HCT116 (cell line): ENCODE measurements around the gene AMER3. TPM values are rescaled to one million over a fixed set of nuclear protein-coding genes. Genes with fewer than 3 reads are reported as not detected.
A peak's percentile ranks its signal among the peaks of the same experiment; 100 is the strongest.

Source experiments
- ATAC-seq: fragments of 200-7000 bp; cut with Tn5 transposase; 2 replicates; pipeline ENCODE4 v1.9.1; 2020; ENCODE audit warnings: mild to moderate bottlenecking, moderate library complexity
- BruUV-seq: library from RNA; stranded (reverse); fragments of 400-500 nt; replicated peaks from 2 replicates; lab custom pipeline; 2021; lab: Mats Ljungman, UMichigan
- CTCF ChIA-PET: fragments of 300-600 bp; sonication (Branson Sonifier 250); formaldehyde crosslinking; loops from one replicate; lab custom pipeline; 2021; ENCODE audit warnings: antibody characterized with exemption; lab: Charles Lee
- POLR2A ChIA-PET: fragments of 300-600, 350-600 bp; sonication (Branson Sonifier 250); formaldehyde crosslinking; loops from one replicate; lab custom pipeline; 2021; ENCODE audit warnings: antibody characterized with exemption; lab: Charles Lee
- RAD21 ChIA-PET, 2 experiments: fragments of 300-600 bp; sonication (Branson Sonifier 250); formaldehyde crosslinking; loops; one replicate each; lab custom pipeline; 2023; ENCODE audit warnings: low total read pairs in 2 of 2; ENCODE audit not compliant: uncharacterized antibody in 2 of 2, unreplicated experiment in 2 of 2, low non-redundant PET in 1 of 2; lab: Charles Lee
- DNase-seq: peaks from one replicate; pipeline ENCODE4 v3.0.0-alpha.2; 2010; ENCODE audit warnings: low read depth, low spot score
- H2AFZ ChIP-seq: fragments of 200-600 bp; shearing (Covaris generic), sonication (generic); 2 replicates; pipeline ENCODE4 v1.6.1; 2017; ENCODE audit warnings: low read depth, mixed run types, mixed read lengths, antibody characterized with exemption, low read length; ENCODE audit not compliant: poor library complexity, severe bottlenecking
- H3K27ac ChIP-seq: 2 replicates; pipeline ENCODE4 v1.5.1; 2012; ENCODE audit warnings: low read depth, low read length
- H3K27me3 ChIP-seq: fragments of 200-600 bp; sonication (generic); 2 replicates; pipeline ENCODE4 v1.6.1; 2016; ENCODE audit warnings: mixed run types, low read length, mixed read lengths; ENCODE audit not compliant: insufficient read depth
- H3K36me3 ChIP-seq, 2 experiments: fragments of 200-500 bp in 1 of 2; fragments of 200-600 bp in 1 of 2; sonication (Bioruptor generic) in 1 of 2; sonication (generic) in 1 of 2; 2 replicates each; pipeline versions ENCODE4 v1.5.1 to v1.6.1; 2014 to 2016; ENCODE audit warnings: low read length in 2 of 2, inconsistent platforms in 1 of 2, mixed read lengths in 1 of 2, mixed run types in 1 of 2; ENCODE audit not compliant: insufficient read depth in 2 of 2, control insufficient read depth in 1 of 2
- H3K4me1 ChIP-seq, 2 experiments: fragments of 200-600 bp in 1 of 2; sonication (generic) in 1 of 2; 2 replicates each; pipeline versions ENCODE4 v1.5.1 to v1.6.1; 2012 to 2017; ENCODE audit warnings: low read length in 2 of 2, inconsistent platforms in 1 of 2, mild to moderate bottlenecking in 1 of 2, mixed read lengths in 1 of 2, mixed run types in 1 of 2, moderate library complexity in 1 of 2; ENCODE audit not compliant: insufficient read depth in 2 of 2, control insufficient read depth in 1 of 2
- H3K4me2 ChIP-seq: fragments of 200-600 bp; sonication (generic); 2 replicates; pipeline ENCODE4 v1.6.1; 2017; ENCODE audit warnings: mixed run types, low read length, mixed read lengths
- H3K4me3 ChIP-seq, 2 experiments: fragments of 200-600 bp in 1 of 2; sonication (generic) in 1 of 2; replicated peaks in 1 of 2; 2 replicates each; pipeline ENCODE4 v1.5.1; 2011 to 2016; ENCODE audit warnings: low read length in 2 of 2, control low read depth in 1 of 2, low read depth in 1 of 2, mild to moderate bottlenecking in 1 of 2, mixed read lengths in 1 of 2, mixed run types in 1 of 2
- H3K79me2 ChIP-seq: fragments of 200-600 bp; sonication (generic); 2 replicates; pipeline ENCODE4 v1.6.1; 2017; ENCODE audit warnings: mild to moderate bottlenecking, mixed run types, low read length, moderate library complexity, mixed read lengths; ENCODE audit not compliant: insufficient read depth
- H3K9ac ChIP-seq: fragments of 200-600 bp; sonication (generic); 2 replicates; pipeline ENCODE4 v1.6.1; 2016; ENCODE audit warnings: low read length, mixed read lengths
- H3K9me2 ChIP-seq: fragments of 200-600 bp; sonication (generic), shearing (Covaris generic); 2 replicates; pipeline ENCODE4 v1.6.1; 2017; ENCODE audit warnings: mixed run types, mild to moderate bottlenecking, moderate library complexity; ENCODE audit not compliant: insufficient read depth
- H3K9me3 ChIP-seq, 2 experiments: fragments of 200-500 bp in 1 of 2; fragments of 200-600 bp in 1 of 2; sonication (Bioruptor generic) in 1 of 2; sonication (generic) in 1 of 2; 2 replicates each; pipeline ENCODE4 v1.6.1; 2014 to 2017; ENCODE audit warnings: low read length in 2 of 2, mixed read lengths in 2 of 2, inconsistent platforms in 1 of 2, low read depth in 1 of 2, mild to moderate bottlenecking in 1 of 2, mixed run types in 1 of 2, moderate library complexity in 1 of 2; ENCODE audit not compliant: control insufficient read depth in 1 of 2, insufficient read depth in 1 of 2
- H4K20me1 ChIP-seq: fragments of 200-600 bp; sonication (generic), shearing (Covaris generic); 2 replicates; pipeline ENCODE4 v1.6.1; 2017; ENCODE audit warnings: mixed run types, mild to moderate bottlenecking, moderate library complexity; ENCODE audit not compliant: insufficient read depth
- CBX3 ChIP-seq: IDR thresholded peaks from 2 replicates; pipeline ENCODE4 v1.6.1; 2012; ENCODE audit warnings: low read depth
- CEBPB ChIP-seq: IDR thresholded peaks from 2 replicates; pipeline ENCODE4 v1.6.1; 2012; ENCODE audit warnings: low read depth
- ELF1 ChIP-seq: IDR thresholded peaks from 2 replicates; pipeline ENCODE4 v1.6.1; 2012; ENCODE audit warnings: low read depth, borderline replicate concordance
- EZH2phosphoT487 ChIP-seq: fragments of 200-600 bp; IDR thresholded peaks from 2 replicates; pipeline ENCODE4 v1.6.1; 2018; ENCODE audit warnings: antibody characterized with exemption, borderline replicate concordance
- FOSL1 ChIP-seq: IDR thresholded peaks from 2 replicates; pipeline ENCODE4 v1.6.1; 2012; ENCODE audit warnings: low read depth
- JUND ChIP-seq: IDR thresholded peaks from 2 replicates; pipeline ENCODE4 v1.6.1; 2012
- POLR2A ChIP-seq: IDR thresholded peaks from 2 replicates; pipeline ENCODE4 v1.7.0; 2011; ENCODE audit warnings: borderline replicate concordance; ENCODE audit not compliant: insufficient read depth, insufficient read length; ENCODE audit errors: extremely low read depth
- POLR2AphosphoS5 ChIP-seq: IDR thresholded peaks from 2 replicates; pipeline ENCODE4 v1.6.1; 2011; ENCODE audit warnings: mild to moderate bottlenecking, low read depth, low read length, moderate library complexity
- RAD21 ChIP-seq: IDR thresholded peaks from 2 replicates; pipeline ENCODE4 v1.6.1; 2012; ENCODE audit warnings: low read depth, mild to moderate bottlenecking
- REST ChIP-seq: IDR thresholded peaks from 2 replicates; pipeline ENCODE4 v1.6.1; 2012; ENCODE audit warnings: low read depth
- SIN3A ChIP-seq: IDR thresholded peaks from 2 replicates; pipeline ENCODE4 v1.6.1; 2012; ENCODE audit warnings: low read depth
- SP1 ChIP-seq: IDR thresholded peaks from 2 replicates; pipeline ENCODE4 v1.6.1; 2012; ENCODE audit warnings: low read depth
- SRF ChIP-seq: IDR thresholded peaks from 2 replicates; pipeline ENCODE4 v1.6.1; 2012; ENCODE audit warnings: low read depth
- TCF7L2 ChIP-seq: IDR thresholded peaks from 2 replicates; pipeline ENCODE4 v1.7.0; 2011; ENCODE audit warnings: borderline replicate concordance, inconsistent platforms; ENCODE audit not compliant: insufficient read depth, insufficient read length; ENCODE audit errors: extremely low read depth
- YY1 ChIP-seq: IDR thresholded peaks from 2 replicates; pipeline ENCODE4 v1.6.1; 2011; ENCODE audit warnings: low read length, low read depth, moderate library complexity, mild to moderate bottlenecking; ENCODE audit not compliant: insufficient replicate concordance; ENCODE audit errors: extremely low read depth
- ZBTB33 ChIP-seq: IDR thresholded peaks from 2 replicates; pipeline ENCODE4 v1.6.1; 2011; ENCODE audit warnings: mild to moderate bottlenecking, low read length, moderate library complexity; ENCODE audit not compliant: insufficient replicate concordance; ENCODE audit errors: extremely low read depth
- ZNF274 ChIP-seq: fragments of 200-500 bp; sonication (Bioruptor generic); IDR thresholded peaks from 2 replicates; pipeline ENCODE4 v1.6.1; 2014; ENCODE audit warnings: mild to moderate bottlenecking, low read depth, low read length, inconsistent platforms
- intact Hi-C: fragments of 100-400 bp; cut with micrococcal nuclease; formaldehyde crosslinking; loops from 2 replicates; pipeline ENCODE4 v1.10.0; 2022
- total RNA-seq: library from RNA; stranded (reverse); gene quantifications from one replicate; pipeline ENCODE4 v1.2.1, GENCODE V29; 2021; ENCODE audit not compliant: unreplicated experiment
- TF ChIP-seq, protein P1 (sequence below): IDR thresholded peaks from 2 replicates; pipeline ENCODE4 v1.6.1; 2012
- TF ChIP-seq, protein P2 (sequence below): IDR thresholded peaks from 2 replicates; pipeline ENCODE4 v1.6.1; 2012
- TF ChIP-seq, protein P3 (sequence below), 3 experiments: fragments of 200-600 bp in 1 of 3; sonication (generic) in 1 of 3; IDR thresholded peaks in 2 of 3; conservative IDR thresholded peaks in 1 of 3; 2 replicates each; pipeline ENCODE4 v1.5.1; 2012 to 2017; ENCODE audit warnings: low read depth in 2 of 3, low read length in 2 of 3, antibody characterized with exemption in 1 of 3, borderline replicate concordance in 1 of 3, control low read depth in 1 of 3, mild to moderate bottlenecking in 1 of 3, mixed read lengths in 1 of 3, mixed run types in 1 of 3, moderate library complexity in 1 of 3; ENCODE audit not compliant: insufficient read depth in 1 of 3

AMER3 gene
- total RNA-seq, 1 experiment from 2014 or later: not detected

DNA sequence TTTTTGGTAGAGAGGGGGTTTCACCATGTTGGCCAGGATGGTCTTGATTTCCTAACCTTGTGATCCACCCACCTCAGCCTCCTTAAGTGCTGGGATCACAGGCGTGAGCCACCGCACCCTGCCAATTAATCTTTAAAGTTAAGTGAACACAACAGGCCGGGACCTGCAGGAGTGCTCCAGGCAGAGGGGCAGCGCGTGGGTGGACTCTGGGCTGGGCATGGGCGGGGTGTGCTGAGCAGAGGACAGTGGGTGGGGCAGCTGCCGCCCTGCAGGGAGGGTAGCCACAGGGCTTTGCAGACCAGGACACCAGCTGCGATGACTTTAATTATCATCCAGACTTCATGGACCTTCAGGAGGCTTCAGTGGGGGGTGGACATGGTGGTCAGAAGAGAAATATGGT, 35.3 kb upstream of the AMER3 start:
- ATAC-seq (peak; percentile 46; the same call in 1 of the 2 replicates), DNase-seq (no peak)
- Histone ChIP-seq H3K27ac (no peak overlapping the region), H3K79me2 (no peaks in the 10 kb centered on the region), H3K4me2 (no peak overlapping the region), H3K9me2 (no peaks in the 10 kb centered on the region), H3K36me3 (no peaks in the 10 kb centered on the region), H3K9me3 (no peaks in the 10 kb centered on the region), H3K27me3 (peaks cover 5% of the 10 kb centered on the region; the same call in 1 of the 2 replicates), H3K4me3 (no peak overlapping the region), H4K20me1 (no peaks in the 10 kb centered on the region), H3K4me1 (no peaks in the 10 kb centered on the region), H3K9ac (no peak overlapping the region), H2AFZ (no peak overlapping the region)
- no TSS peak for BruUV-seq
- intact Hi-C loops: no loop called here
- CTCF ChIA-PET: no interaction called here
- TF ChIP-seq RAD21 (no peak), JUND (no peak), SRF (no peak), ELF1 (no peak), EZH2phosphoT487 (no peak), TCF7L2 (no peak), CEBPB (no peak), YY1 (no peak), SIN3A (no peak), REST (no peak), POLR2A (no peak), POLR2AphosphoS5 (no peak), SP1 (no peak), FOSL1 (no peak), ZBTB33 (no peak), CBX3 (no peak), ZNF274 (no peak)
- TF ChIP-seq, protein P1, sequence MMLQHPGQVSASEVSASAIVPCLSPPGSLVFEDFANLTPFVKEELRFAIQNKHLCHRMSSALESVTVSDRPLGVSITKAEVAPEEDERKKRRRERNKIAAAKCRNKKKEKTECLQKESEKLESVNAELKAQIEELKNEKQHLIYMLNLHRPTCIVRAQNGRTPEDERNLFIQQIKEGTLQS: no peak
- TF ChIP-seq, protein P2, sequence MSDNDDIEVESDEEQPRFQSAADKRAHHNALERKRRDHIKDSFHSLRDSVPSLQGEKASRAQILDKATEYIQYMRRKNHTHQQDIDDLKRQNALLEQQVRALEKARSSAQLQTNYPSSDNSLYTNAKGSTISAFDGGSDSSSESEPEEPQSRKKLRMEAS: no peak
- TF ChIP-seq, protein P3, sequence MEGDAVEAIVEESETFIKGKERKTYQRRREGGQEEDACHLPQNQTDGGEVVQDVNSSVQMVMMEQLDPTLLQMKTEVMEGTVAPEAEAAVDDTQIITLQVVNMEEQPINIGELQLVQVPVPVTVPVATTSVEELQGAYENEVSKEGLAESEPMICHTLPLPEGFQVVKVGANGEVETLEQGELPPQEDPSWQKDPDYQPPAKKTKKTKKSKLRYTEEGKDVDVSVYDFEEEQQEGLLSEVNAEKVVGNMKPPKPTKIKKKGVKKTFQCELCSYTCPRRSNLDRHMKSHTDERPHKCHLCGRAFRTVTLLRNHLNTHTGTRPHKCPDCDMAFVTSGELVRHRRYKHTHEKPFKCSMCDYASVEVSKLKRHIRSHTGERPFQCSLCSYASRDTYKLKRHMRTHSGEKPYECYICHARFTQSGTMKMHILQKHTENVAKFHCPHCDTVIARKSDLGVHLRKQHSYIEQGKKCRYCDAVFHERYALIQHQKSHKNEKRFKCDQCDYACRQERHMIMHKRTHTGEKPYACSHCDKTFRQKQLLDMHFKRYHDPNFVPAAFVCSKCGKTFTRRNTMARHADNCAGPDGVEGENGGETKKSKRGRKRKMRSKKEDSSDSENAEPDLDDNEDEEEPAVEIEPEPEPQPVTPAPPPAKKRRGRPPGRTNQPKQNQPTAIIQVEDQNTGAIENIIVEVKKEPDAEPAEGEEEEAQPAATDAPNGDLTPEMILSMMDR (IDR thresholded peaks at IDR 0.05 in 2 of 3, conservative IDR thresholded peaks at IDR 0.05 in 1 of 3; ENCODE audit: borderline replicate concordance in 1 of 3, insufficient read depth in 1 of 3, low read depth in 2 of 3, low read length in 2 of 3): no peak
- RAD21 ChIA-PET: no interaction called here
- POLR2A ChIA-PET: no interaction called here
